Trophoblast cell (in vitro differentiated cells and primary cell): ENCODE data around the gene ATXN1.

ENCODE experiments used
- DNase-seq, 2 donors: peaks; one replicate each; pipeline ENCODE4 v3.0.0-alpha.2; 2016
- H2AFZ ChIP-seq: 2 replicates; pipeline ENCODE4 v1.6.1; 2013; ENCODE audit warnings: low read length, moderate library complexity, mild to moderate bottlenecking; ENCODE audit not compliant: insufficient read depth, poor library complexity
- H2AK5ac ChIP-seq: 2 replicates; pipeline ENCODE4 v1.6.1; 2013; ENCODE audit warnings: mild to moderate bottlenecking, low read length
- H2BK120ac ChIP-seq: 2 replicates; pipeline ENCODE4 v1.6.1; 2013; ENCODE audit warnings: low read length, mild to moderate bottlenecking, moderate library complexity; ENCODE audit not compliant: insufficient read depth, poor library complexity
- H2BK12ac ChIP-seq: 2 replicates; pipeline ENCODE4 v1.6.1; 2013; ENCODE audit warnings: mild to moderate bottlenecking, low read length, moderate library complexity
- H2BK5ac ChIP-seq: 2 replicates; pipeline ENCODE4 v1.6.1; 2013; ENCODE audit warnings: low read length, low read depth, moderate library complexity, mild to moderate bottlenecking; ENCODE audit not compliant: poor library complexity
- H3K14ac ChIP-seq: 2 replicates; pipeline ENCODE4 v1.6.1; 2013; ENCODE audit warnings: mild to moderate bottlenecking, low read length
- H3K18ac ChIP-seq: 2 replicates; pipeline ENCODE4 v1.6.1; 2013; ENCODE audit warnings: mild to moderate bottlenecking, low read length
- H3K23ac ChIP-seq: 2 replicates; pipeline ENCODE4 v1.6.1; 2013; ENCODE audit warnings: low read length
- H3K27ac ChIP-seq: 2 replicates; pipeline ENCODE4 v1.5.1; 2013; ENCODE audit warnings: low read depth, mild to moderate bottlenecking, inconsistent platforms, low read length, moderate library complexity
- H3K27me3 ChIP-seq: 2 replicates; pipeline ENCODE4 v1.6.1; 2013; ENCODE audit warnings: inconsistent platforms, mild to moderate bottlenecking, low read length, moderate library complexity; ENCODE audit not compliant: insufficient read depth
- H3K36me3 ChIP-seq, 2 experiments: 1 replicate in 1 of 2; 2 replicates in 1 of 2; pipeline ENCODE4 v1.6.1; 2013; ENCODE audit warnings: low read length in 2 of 2, mild to moderate bottlenecking in 2 of 2, moderate library complexity in 1 of 2; ENCODE audit not compliant: insufficient read depth in 2 of 2, control insufficient read depth in 1 of 2
- H3K4ac ChIP-seq: 2 replicates; pipeline ENCODE4 v1.6.1; 2013; ENCODE audit warnings: low read depth, mild to moderate bottlenecking, low read length, moderate library complexity
- H3K4me1 ChIP-seq, 2 experiments: 1 replicate in 1 of 2; 2 replicates in 1 of 2; pipeline ENCODE4 v1.6.1; 2013; ENCODE audit warnings: low read length in 2 of 2, mild to moderate bottlenecking in 2 of 2, moderate library complexity in 1 of 2; ENCODE audit not compliant: insufficient read depth in 2 of 2, control insufficient read depth in 1 of 2
- H3K4me2 ChIP-seq: 2 replicates; pipeline ENCODE4 v1.6.1; 2013; ENCODE audit warnings: inconsistent platforms, mild to moderate bottlenecking, low read length, moderate library complexity
- H3K4me3 ChIP-seq: 2 replicates; pipeline ENCODE4 v1.5.1; 2013; ENCODE audit warnings: mild to moderate bottlenecking, low read depth, low read length, inconsistent platforms
- H3K79me1 ChIP-seq: one replicate; pipeline ENCODE4 v1.6.1; 2013; ENCODE audit warnings: low read length
- H3K79me2 ChIP-seq: 2 replicates; pipeline ENCODE4 v1.6.1; 2013; ENCODE audit warnings: low read length, mild to moderate bottlenecking; ENCODE audit not compliant: control insufficient read depth, insufficient read depth, poor library complexity
- H3K9ac ChIP-seq: 2 replicates; pipeline ENCODE4 v1.6.1; 2013; ENCODE audit warnings: mild to moderate bottlenecking, low read length
- H3K9me3 ChIP-seq: 2 replicates; pipeline ENCODE4 v1.6.1; 2013; ENCODE audit warnings: low read depth, mild to moderate bottlenecking, control low read depth, inconsistent platforms, low read length; ENCODE audit not compliant: insufficient read depth
- H4K12ac ChIP-seq: 2 replicates; pipeline ENCODE4 v1.6.1; 2013; ENCODE audit warnings: low read depth, mild to moderate bottlenecking, low read length, moderate library complexity
- H4K8ac ChIP-seq: 2 replicates; pipeline ENCODE4 v1.6.1; 2013; ENCODE audit warnings: low read depth, mild to moderate bottlenecking, low read length, moderate library complexity
- H4K91ac ChIP-seq: one replicate; pipeline ENCODE4 v1.6.1; 2013; ENCODE audit warnings: low read depth, mild to moderate bottlenecking, low read length, moderate library complexity
- WGBS: extraction: QIAGEN DNeasy Blood & Tissue Kit; methylation state at CpG from one replicate; pipeline ENCODE4 v1.1.7; 2013; ENCODE audit warnings: missing lambda C conversion rate; ENCODE audit not compliant: insufficient read length, insufficient coverage; ENCODE audit errors: extremely low coverage; 5-methylcytosine and 5-hydroxymethylcytosine counted together

ATXN1 gene

DNA sequence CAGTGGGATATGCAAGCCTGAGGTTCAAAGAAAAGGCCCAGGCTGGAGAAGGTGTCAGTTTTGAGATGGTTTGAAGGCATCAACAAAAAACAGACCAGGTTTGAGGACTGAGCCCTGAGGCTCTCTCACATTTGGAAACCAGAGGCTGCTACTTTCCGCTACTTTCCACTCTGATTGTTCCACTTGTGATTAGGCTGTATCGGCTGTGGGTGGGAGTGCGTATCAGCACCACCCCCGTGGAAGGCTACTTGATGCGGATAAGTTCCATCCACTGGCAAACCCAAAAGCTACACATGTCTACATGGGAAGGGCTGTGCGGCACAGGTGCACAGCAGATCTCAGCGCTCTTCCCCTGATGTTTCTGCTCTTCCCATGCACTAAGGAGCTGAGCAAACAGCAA is 324.2 kb downstream of the ATXN1 start:
- Histone ChIP-seq H3K14ac (no peak overlapping the region), H4K91ac (no peak overlapping the region), H3K18ac (no peak overlapping the region), H2BK5ac (no peak overlapping the region), H3K79me1 (no peaks in the 10 kb centered on the region), H2AK5ac (no peak overlapping the region), H3K27ac (no peak overlapping the region), H3K79me2 (no peaks in the 10 kb centered on the region), H3K9ac (no peak overlapping the region), H4K8ac (no peak overlapping the region), H3K36me3 (no peaks in the 10 kb centered on the region), H3K4me1 (no peaks in the 10 kb centered on the region), H3K9me3 (no peaks in the 10 kb centered on the region), H3K27me3 (no peaks in the 10 kb centered on the region), H3K4me2 (no peak overlapping the region), H2AFZ (no peak overlapping the region), H3K4me3 (no peak overlapping the region), H2BK120ac (no peak overlapping the region), H2BK12ac (no peak overlapping the region), H4K12ac (no peak overlapping the region), H3K23ac (no peak overlapping the region), H3K4ac (no peak overlapping the region)
- WGBS, result no CpG with 5 or more reads among the region's 7 CpGs
- no peak for DNase-seq

DNA sequence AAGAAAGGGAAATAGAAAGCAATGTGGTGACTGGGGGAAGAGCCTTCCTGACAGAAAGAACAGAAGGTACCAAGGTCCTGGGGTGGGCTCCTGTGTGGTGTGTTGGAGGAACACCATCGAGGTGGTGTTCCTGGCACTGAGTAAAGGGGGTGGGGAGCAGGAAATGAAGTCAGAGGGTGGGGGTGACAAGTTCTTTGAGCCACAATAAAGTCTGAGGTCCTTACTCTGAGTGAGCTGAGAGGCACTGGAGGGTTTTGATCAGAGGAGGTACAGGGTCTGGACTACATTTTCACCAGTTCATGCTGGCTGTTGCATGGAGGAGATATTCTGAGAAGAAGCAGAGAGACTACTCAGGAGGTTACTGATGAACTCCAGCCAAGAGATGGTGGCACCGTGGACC is 324.7 kb downstream of the ATXN1 start:
- Histone ChIP-seq H3K4me1 (no peaks in the 10 kb centered on the region), H2BK120ac (no peak overlapping the region), H3K23ac (no peak overlapping the region), H3K18ac (no peak overlapping the region), H3K9ac (no peak overlapping the region), H3K79me2 (no peaks in the 10 kb centered on the region), H4K8ac (no peak overlapping the region), H3K9me3 (no peaks in the 10 kb centered on the region), H3K4me3 (no peak overlapping the region), H4K12ac (no peak overlapping the region), H3K4ac (no peak overlapping the region), H2BK12ac (no peak overlapping the region), H3K36me3 (no peaks in the 10 kb centered on the region), H3K79me1 (no peaks in the 10 kb centered on the region), H3K27me3 (no peaks in the 10 kb centered on the region), H3K14ac (no peak overlapping the region), H2BK5ac (no peak overlapping the region), H2AFZ (no peak overlapping the region), H4K91ac (no peak overlapping the region), H2AK5ac (no peak overlapping the region), H3K4me2 (no peak overlapping the region), H3K27ac (no peak overlapping the region)
- no peak for DNase-seq
- WGBS, result no CpG with 5 or more reads among the region's 2 CpGs

DNA sequence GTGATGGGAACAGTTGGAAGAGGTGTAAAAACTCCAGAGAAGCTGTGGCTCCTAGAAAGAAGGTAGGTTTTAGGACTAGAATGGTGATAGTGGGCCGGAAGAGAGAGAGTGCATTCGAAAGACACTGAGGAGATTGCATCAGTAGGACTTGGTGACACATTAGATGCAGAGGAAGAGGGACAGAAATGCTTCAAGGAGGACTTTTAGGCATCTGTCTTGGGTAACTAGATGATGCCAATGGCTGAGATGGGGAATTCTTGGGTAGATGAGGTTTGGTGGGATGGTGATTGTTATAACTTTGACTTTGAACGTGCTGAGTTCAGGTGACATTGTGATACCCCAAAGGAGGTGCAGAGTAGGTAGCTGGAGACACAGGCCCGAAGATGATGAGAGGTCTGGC is 326.4 kb downstream of the ATXN1 start:
- Histone ChIP-seq H3K9me3 (no peaks in the 10 kb centered on the region), H4K91ac (no peak overlapping the region), H4K12ac (no peak overlapping the region), H3K9ac (no peak overlapping the region), H2BK5ac (no peak overlapping the region), H2AK5ac (no peak overlapping the region), H3K4ac (no peak overlapping the region), H3K27me3 (no peaks in the 10 kb centered on the region), H3K4me1 (no peaks in the 10 kb centered on the region), H3K14ac (no peak overlapping the region), H3K23ac (no peak overlapping the region), H3K79me1 (no peaks in the 10 kb centered on the region), H2BK120ac (no peak overlapping the region), H3K18ac (no peak overlapping the region), H2AFZ (no peak overlapping the region), H3K4me2 (no peak overlapping the region), H3K79me2 (no peaks in the 10 kb centered on the region), H3K27ac (no peak overlapping the region), H3K4me3 (no peak overlapping the region), H3K36me3 (no peaks in the 10 kb centered on the region), H2BK12ac (no peak overlapping the region), H4K8ac (no peak overlapping the region)
- WGBS, result no CpG with 5 or more reads among the region's 4 CpGs
- no peak for DNase-seq

GRCh38 chr6:16433338-16433890 is 327.8 kb downstream of the ATXN1 start:
- Histone ChIP-seq H3K23ac (no peak overlapping the region), H3K4me3 (no peak overlapping the region), H3K79me2 (no peaks in the 10 kb centered on the region), H2BK12ac (no peak overlapping the region), H3K9me3 (no peaks in the 10 kb centered on the region), H3K18ac (no peak overlapping the region), H2BK120ac (no peak overlapping the region), H3K4me2 (no peak overlapping the region), H4K12ac (no peak overlapping the region), H2AK5ac (no peak overlapping the region), H3K9ac (no peak overlapping the region), H4K8ac (no peak overlapping the region), H3K27me3 (no peaks in the 10 kb centered on the region), H4K91ac (no peak overlapping the region), H3K14ac (no peak overlapping the region), H3K36me3 (no peaks in the 10 kb centered on the region), H3K4ac (no peak overlapping the region), H2BK5ac (no peak overlapping the region), H2AFZ (no peak overlapping the region), H3K4me1 (no peaks in the 10 kb centered on the region), H3K27ac (no peak overlapping the region), H3K79me1 (no peaks in the 10 kb centered on the region)
- WGBS, result no CpG with 5 or more reads among the region's 11 CpGs
- DNase-seq, result no peak
